K562 (cell line): Measurements from ENCODE around the gene HEMK1. TPM values are rescaled to one million over a fixed set of nuclear protein-coding genes. Genes with fewer than 3 reads are reported as not detected.

Experiments used
- CHD1 ChIP-seq: fragments of 200-600 bp; sonication (generic); IDR thresholded peaks from one replicate; pipeline ENCODE4 v1.6.1; 2012; ENCODE audit warnings: mild to moderate bottlenecking, moderate library complexity, low read length, inconsistent platforms
- CREB3L1 ChIP-seq: fragments of 450-650 bp; IDR thresholded peaks from 2 replicates; pipeline ENCODE4 v1.6.1; 2014; ENCODE audit warnings: low read depth, mild to moderate bottlenecking, moderate library complexity, borderline replicate concordance
- EP400 ChIP-seq: fragments of 450-650 bp; IDR thresholded peaks from 2 replicates; pipeline ENCODE4 v1.6.1; 2017; ENCODE audit warnings: antibody characterized with exemption, mild to moderate bottlenecking, moderate library complexity
- HDAC3 ChIP-seq: fragments of 450-650 bp; IDR thresholded peaks from 2 replicates; pipeline ENCODE4 v1.6.1; 2018; ENCODE audit warnings: borderline replicate concordance, mild to moderate bottlenecking, moderate library complexity; ENCODE audit not compliant: partially characterized antibody
- HES1 ChIP-seq: fragments of 450-650 bp; IDR thresholded peaks from 2 replicates; pipeline ENCODE4 v1.6.1; 2016; ENCODE audit warnings: low read depth, mild to moderate bottlenecking, moderate library complexity
- KDM5B ChIP-seq: fragments of 200-600 bp; sonication (generic); IDR thresholded peaks from 2 replicates; pipeline ENCODE4 v1.6.1; 2012; ENCODE audit warnings: low read depth, mild to moderate bottlenecking, moderate library complexity, low read length, control low read depth, inconsistent platforms; ENCODE audit not compliant: insufficient replicate concordance
- MEF2A ChIP-seq: IDR thresholded peaks from 2 replicates; pipeline ENCODE4 v1.6.1; 2011; ENCODE audit warnings: low read depth, mild to moderate bottlenecking, low read length, moderate library complexity; ENCODE audit not compliant: control insufficient read depth
- MNT ChIP-seq, 2 experiments: fragments of 450-650 bp; conservative IDR thresholded peaks; 2 replicates each; pipeline ENCODE4 v1.6.1; 2017; ENCODE audit warnings: mild to moderate bottlenecking in 2 of 2, moderate library complexity in 2 of 2
- RBM17 ChIP-seq: fragments of 200-400 bp; formaldehyde crosslinking; IDR thresholded peaks from 2 replicates; pipeline ENCODE4 v1.6.1; 2017; ENCODE audit warnings: low read depth, mild to moderate bottlenecking, low read length, borderline replicate concordance
- SMAD3 ChIP-seq: fragments of 450-650 bp; formaldehyde crosslinking; conservative IDR thresholded peaks from 2 replicates; pipeline ENCODE4 v1.4.0; 2020; ENCODE audit warnings: mild to moderate bottlenecking
- TEAD4 ChIP-seq, 2 experiments: sonication (generic) in 1 of 2; formaldehyde crosslinking in 1 of 2; IDR thresholded peaks; 2 replicates each; pipeline versions ENCODE4 v1.6.1 to v1.8.0; 2012 to 2022; ENCODE audit warnings: borderline replicate concordance in 1 of 2, inconsistent platforms in 1 of 2, low read length in 1 of 2, mild to moderate bottlenecking in 1 of 2, missing genetic modification reagents in 1 of 2
- XRCC4 ChIP-seq: IDR thresholded peaks from one replicate; pipeline ENCODE4 v1.6.1; 2011; ENCODE audit not compliant: insufficient read depth, insufficient read length; ENCODE audit errors: extremely low read depth
- ZBTB7A ChIP-seq: IDR thresholded peaks from 2 replicates; pipeline ENCODE4 v1.6.1; 2011; ENCODE audit warnings: low read depth, mild to moderate bottlenecking, low read length, moderate library complexity, borderline replicate concordance; ENCODE audit not compliant: control insufficient read depth
- ZNF76 ChIP-seq: fragments of 250-450 bp; sonication (Bioruptor Pico); IDR thresholded peaks from 2 replicates; pipeline ENCODE4 v1.4.0; 2020; ENCODE audit warnings: mild to moderate bottlenecking, moderate library complexity, borderline replicate concordance
- polyA plus RNA-seq, 8 experiments: library from polyadenylated mRNA; depleted of rRNA in 4 of 8; stranded (reverse) in 5 of 8; unstranded in 3 of 8; fragments of >200 nt; fragmentation: Nextera tagmentation in 2 of 8; fragmentation: Illumina TruSeq in 1 of 8; extraction: Ambion mirVana in 2 of 8; extraction: Trizol in 1 of 8; gene quantifications; 2 replicates each; pipeline versions ENCODE4 v1.2.1 to v1.2.3, GENCODE V29; 2011 to 2014; ENCODE audit warnings: inconsistent platforms in 1 of 8, missing spikeins in 1 of 8
- total RNA-seq, 7 experiments: library from RNA; depleted of rRNA in 6 of 7; stranded (reverse); fragments of >200 nt in 6 of 7; fragmentation: Illumina TruSeq in 2 of 7; extraction: Trizol in 2 of 7; gene quantifications; 2 replicates each; pipeline versions ENCODE4 v1.2.1 to v1.2.3, GENCODE V29; 2011 to 2021; ENCODE audit warnings: low replicate concordance in 1 of 7

Gene HEMK1
- total and polyA plus RNA-seq, 9 of the 15 experiments (the other 6 are each of a cell fraction or from before 2014, with no cell fraction given) = 2.0 to 16.8 (median 11.4) TPM

GRCh38 chr3:50600841-50601591, 31.7 kb downstream of the HEMK1 start (continued):
- TF ChIP-seq HDAC3 (peak; percentile 36), CHD1 (no peak), ZBTB7A (peak; percentile 33; the same call in 1 of the 2 replicates), TEAD4 (IDR thresholded peaks at IDR 0.05; ENCODE audit: low read length) (peak; percentile 49; the same call in 1 of the 2 replicates), TEAD4 (CRISPR knock-in tag; IDR thresholded peaks at IDR 0.05; ENCODE audit: borderline replicate concordance) (no peak), XRCC4 (no peak), RBM17 (no peak), MEF2A (peak; percentile 52; the same call in 1 of the 2 replicates), MNT (conservative IDR thresholded peaks at IDR 0.05) (peak; percentile 11 to 65; a peak in 2 of 4 replicates), ZNF76 (CRISPR knock-in tag) (peak; percentile 85; the same call in 1 of the 2 replicates), CREB3L1 (peak; percentile 53; the same call in 1 of the 2 replicates), SMAD3 (no peak), EP400 (peak; percentile 66), HES1 (peak; percentile 63; the same call in 1 of the 2 replicates), KDM5B (no peak)
